Nephron progenitor cell (in vitro differentiated cells): ENCODE results near the gene GJB5.
A peak's percentile ranks its signal among the peaks of the same experiment; 100 is the strongest.

Source experiments
- DNase-seq: peaks from one replicate; pipeline ENCODE4 v3.0.0; 2021
- H3K27ac Mint-ChIP-seq: 2 replicates; pipeline ENCODE4 v1.8.0; 2021; ENCODE audit warnings: mild to moderate bottlenecking, moderate library complexity, mixed read lengths
- H3K27me3 Mint-ChIP-seq: 2 replicates; pipeline ENCODE4 v1.8.0; 2021; ENCODE audit warnings: mild to moderate bottlenecking, low read depth, mixed read lengths; ENCODE audit not compliant: poor library complexity
- H3K36me3 Mint-ChIP-seq: 2 replicates; pipeline ENCODE4 v1.8.0; 2021; ENCODE audit warnings: low read depth, mixed read lengths
- H3K4me1 Mint-ChIP-seq: 2 replicates; pipeline ENCODE4 v1.8.0; 2021; ENCODE audit warnings: mixed read lengths
- H3K4me3 Mint-ChIP-seq: 2 replicates; pipeline ENCODE4 v1.8.0; 2021; ENCODE audit warnings: mild to moderate bottlenecking, moderate library complexity, mixed read lengths
- H3K9me3 Mint-ChIP-seq: 2 replicates; pipeline ENCODE4 v1.8.0; 2021; ENCODE audit warnings: mild to moderate bottlenecking, moderate library complexity, mixed read lengths
- TF ChIP-seq, protein P1 (sequence below): fragments of 200-600 bp; sonication (generic); IDR thresholded peaks from 2 replicates; pipeline ENCODE4 v1.5.0; 2021; ENCODE audit warnings: antibody characterized with exemption

Gene GJB5

DNA sequence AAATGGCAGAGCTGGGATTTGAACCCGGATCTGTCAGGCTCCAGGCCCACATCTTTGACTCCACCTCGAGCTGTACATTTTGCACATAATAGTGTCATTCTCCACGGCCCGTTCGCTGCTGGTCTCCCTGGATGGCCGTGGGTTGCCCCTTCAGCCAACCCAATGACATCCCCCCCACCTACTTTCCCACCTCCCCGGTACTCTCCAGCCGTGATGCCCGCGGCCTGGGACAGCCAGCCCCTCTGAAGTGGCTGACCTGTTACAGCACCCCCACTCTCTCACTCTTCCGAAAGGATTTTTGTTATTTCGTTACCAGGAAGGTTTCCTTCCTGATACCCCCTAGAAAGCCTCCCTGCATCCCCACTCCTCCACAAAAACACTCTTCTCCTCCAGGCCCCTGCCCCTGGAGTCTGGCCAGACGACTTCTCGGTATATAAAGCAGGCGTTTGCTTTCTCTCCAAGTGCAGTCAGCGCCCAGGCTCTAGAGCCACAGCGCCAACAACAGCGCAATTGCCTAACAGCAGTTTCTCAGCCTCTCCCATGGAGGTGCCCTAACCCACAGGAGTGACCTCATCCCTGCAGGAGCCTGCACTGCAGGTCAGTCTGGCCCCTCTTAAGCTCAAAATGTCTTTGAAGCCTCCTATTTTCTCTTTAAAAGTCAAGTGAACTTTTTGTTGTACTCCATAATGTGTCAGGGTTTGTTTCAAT, 14.5 kb upstream of the GJB5 start:
- Mint-ChIP-seq H3K36me3 (no peaks in the 10 kb centered on the region), H3K27ac (no peak overlapping the region), H3K27me3 (peaks cover 30% of the 10 kb centered on the region), H3K4me3 (no peak overlapping the region), H3K4me1 (peaks cover 5% of the 10 kb centered on the region), H3K9me3 (no peaks in the 10 kb centered on the region)
- peak; percentile 31 for DNase-seq
- TF ChIP-seq, protein P1, sequence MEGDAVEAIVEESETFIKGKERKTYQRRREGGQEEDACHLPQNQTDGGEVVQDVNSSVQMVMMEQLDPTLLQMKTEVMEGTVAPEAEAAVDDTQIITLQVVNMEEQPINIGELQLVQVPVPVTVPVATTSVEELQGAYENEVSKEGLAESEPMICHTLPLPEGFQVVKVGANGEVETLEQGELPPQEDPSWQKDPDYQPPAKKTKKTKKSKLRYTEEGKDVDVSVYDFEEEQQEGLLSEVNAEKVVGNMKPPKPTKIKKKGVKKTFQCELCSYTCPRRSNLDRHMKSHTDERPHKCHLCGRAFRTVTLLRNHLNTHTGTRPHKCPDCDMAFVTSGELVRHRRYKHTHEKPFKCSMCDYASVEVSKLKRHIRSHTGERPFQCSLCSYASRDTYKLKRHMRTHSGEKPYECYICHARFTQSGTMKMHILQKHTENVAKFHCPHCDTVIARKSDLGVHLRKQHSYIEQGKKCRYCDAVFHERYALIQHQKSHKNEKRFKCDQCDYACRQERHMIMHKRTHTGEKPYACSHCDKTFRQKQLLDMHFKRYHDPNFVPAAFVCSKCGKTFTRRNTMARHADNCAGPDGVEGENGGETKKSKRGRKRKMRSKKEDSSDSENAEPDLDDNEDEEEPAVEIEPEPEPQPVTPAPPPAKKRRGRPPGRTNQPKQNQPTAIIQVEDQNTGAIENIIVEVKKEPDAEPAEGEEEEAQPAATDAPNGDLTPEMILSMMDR = no peak

DNA sequence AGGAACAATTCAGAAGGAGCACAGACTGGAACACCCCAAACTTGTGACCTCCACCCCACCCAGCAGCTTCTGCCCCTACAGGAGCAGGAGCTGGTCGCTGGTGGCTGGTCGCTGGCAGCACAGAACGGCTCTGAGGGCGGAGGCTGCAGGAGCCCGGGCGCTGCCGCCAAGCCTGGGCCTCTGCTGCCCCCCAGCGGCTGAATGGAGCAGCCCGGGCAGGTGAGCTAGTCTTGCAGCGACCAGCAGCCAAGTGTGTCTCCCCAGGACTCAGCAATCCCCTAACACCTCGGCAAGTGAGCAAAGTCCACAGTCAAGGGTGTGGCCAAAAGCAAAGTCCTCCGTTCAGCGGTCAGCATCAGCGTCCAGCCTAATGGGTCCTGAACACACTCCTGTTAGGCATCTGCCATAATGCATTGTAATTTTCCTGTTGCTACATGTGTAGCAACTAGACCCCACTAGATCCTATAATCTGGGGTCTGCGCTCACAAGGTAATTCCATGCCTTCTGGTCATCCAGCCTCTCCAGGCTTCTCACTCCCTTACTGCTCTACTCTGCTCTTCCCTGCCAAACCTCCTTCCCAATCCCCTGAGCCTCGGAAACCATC, 12.1 kb upstream of the GJB5 start:
- Mint-ChIP-seq H3K27ac (no peak overlapping the region), H3K4me3 (no peak overlapping the region), H3K4me1 (peaks cover 5% of the 10 kb centered on the region), H3K27me3 (peaks cover 25% of the 10 kb centered on the region), H3K36me3 (no peaks in the 10 kb centered on the region), H3K9me3 (no peaks in the 10 kb centered on the region)
- DNase-seq = peak; percentile 95
- TF ChIP-seq, protein P1 = peak; percentile 97

DNA sequence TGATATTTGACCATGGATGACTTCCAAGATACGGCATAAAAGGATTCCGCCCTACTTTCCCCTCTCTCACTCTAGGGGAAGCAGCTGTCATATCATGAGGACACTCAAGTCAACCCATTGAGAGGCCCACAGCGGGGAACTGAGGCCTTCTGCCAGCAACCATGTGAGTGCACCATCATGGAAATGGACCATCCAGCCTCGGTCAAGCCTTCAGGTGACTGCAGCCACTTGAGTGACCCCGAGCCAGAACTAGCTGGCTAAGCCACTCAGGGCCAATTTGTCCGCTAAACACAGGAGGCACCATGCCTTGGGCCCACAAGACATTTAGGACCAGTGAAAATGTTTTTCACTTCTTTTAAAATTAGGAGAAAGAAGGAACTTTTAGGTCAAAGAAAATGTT, 11.1 kb upstream of the GJB5 start:
- peaks cover 26% of the 10 kb centered on the region for H3K27me3 Mint-ChIP-seq
- TF ChIP-seq, protein P1 = no peak
- peaks cover 5% of the 10 kb centered on the region for H3K4me1 Mint-ChIP-seq

DNA sequence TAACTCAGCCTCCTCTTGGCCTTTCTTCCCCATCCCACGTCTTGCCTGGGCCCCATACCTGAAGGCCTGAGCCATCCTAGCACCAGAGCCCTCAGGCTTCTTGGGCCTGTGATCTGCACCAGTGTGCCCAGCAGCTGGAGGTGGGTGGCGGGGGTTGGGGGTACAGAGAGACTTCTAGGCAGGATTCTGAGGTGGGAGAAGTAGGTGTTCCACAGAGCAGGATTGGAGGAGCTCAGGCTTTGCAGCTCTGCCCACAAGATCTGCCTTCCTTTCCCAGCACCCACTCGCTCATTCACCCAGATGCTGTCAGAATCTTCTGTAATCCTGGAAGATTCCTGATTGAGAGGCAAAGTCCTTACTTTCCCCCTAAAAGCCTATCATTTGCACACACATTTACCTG, 10.0 kb upstream of the GJB5 start:
- DNase-seq = no peak
- Mint-ChIP-seq H3K4me1 (peaks cover 5% of the 10 kb centered on the region), H3K27me3 (peaks cover 34% of the 10 kb centered on the region), H3K9me3 (no peaks in the 10 kb centered on the region), H3K4me3 (no peak overlapping the region), H3K36me3 (no peaks in the 10 kb centered on the region), H3K27ac (no peak overlapping the region)
- TF ChIP-seq, protein P1 = no peak

More for the DNA sequence above, 11.1 kb upstream of the GJB5 start:
- H3K27ac Mint-ChIP-seq = no peak overlapping the region
- no peak overlapping the region for H3K4me3 Mint-ChIP-seq
- no peaks in the 10 kb centered on the region for H3K36me3 Mint-ChIP-seq
- DNase-seq = no peak
- no peaks in the 10 kb centered on the region for H3K9me3 Mint-ChIP-seq

DNA sequence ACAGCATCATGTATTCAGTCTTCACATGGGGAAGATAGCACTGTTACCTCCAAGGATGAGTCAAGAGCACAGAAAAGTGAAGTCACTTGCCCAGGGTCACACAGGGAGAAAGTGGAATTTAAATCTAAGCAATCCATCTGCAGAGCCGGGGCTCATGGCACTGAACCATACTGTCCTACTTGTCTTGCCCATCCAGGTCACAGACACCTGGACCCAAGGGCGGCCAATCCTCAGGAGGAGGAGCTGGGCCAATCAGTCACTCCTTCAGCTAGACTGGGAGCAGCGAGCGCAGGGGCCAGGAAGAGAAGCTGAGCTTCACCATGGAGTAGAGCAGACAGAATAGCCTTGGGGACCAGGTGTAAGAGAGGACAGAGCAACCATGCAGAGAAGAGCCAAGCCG, 9.2 kb upstream of the GJB5 start:
- Mint-ChIP-seq H3K9me3 (no peaks in the 10 kb centered on the region), H3K27ac (no peak overlapping the region), H3K27me3 (peaks cover 38% of the 10 kb centered on the region), H3K4me1 (no peaks in the 10 kb centered on the region), H3K4me3 (no peak overlapping the region), H3K36me3 (no peaks in the 10 kb centered on the region)
- TF ChIP-seq, protein P1 = no peak
- no peak for DNase-seq

DNA sequence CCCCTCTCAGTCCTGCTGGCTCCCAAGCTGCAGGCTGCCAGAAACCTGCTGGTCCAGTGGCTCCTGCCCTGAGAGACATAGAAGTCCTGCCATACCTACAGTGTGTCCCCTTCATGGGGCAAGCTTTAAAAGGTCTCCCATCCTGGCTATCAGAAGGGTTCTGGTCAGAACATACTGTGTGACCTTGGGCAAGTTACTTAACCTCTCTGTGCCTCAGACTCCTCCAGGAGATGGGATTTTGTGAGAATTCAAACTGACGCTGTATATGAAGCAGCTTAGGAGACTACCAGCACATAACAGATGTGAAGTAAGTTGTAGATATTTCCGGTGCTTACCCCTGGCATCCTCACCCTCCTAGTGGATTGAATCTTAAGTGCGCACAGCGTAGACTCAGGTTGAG, 8.7 kb upstream of the GJB5 start:
- Mint-ChIP-seq H3K27ac (no peak overlapping the region), H3K36me3 (no peaks in the 10 kb centered on the region), H3K4me3 (no peak overlapping the region), H3K9me3 (no peaks in the 10 kb centered on the region), H3K27me3 (peaks cover 39% of the 10 kb centered on the region), H3K4me1 (no peaks in the 10 kb centered on the region)
- DNase-seq = no peak
- TF ChIP-seq, protein P1 = no peak
